ENCODE results near the gene LIPE. TPM values are rescaled to one million over a fixed set of nuclear protein-coding genes. Genes with fewer than 3 reads are reported as not detected.

Gene LIPE
- total and polyA plus RNA-seq, 7 donors, result 5.3 to 27.7 (median 9.3) TPM

- Histone ChIP-seq H3K4me3 (no peak overlapping the region), H3K9me3 (no peaks in the 10 kb centered on the region), H3K27me3 (ENCODE audit: insufficient read depth in 3 of 3, low read length in 2 of 3) (peaks cover 0 to 2% (median 0%) of the 10 kb centered on the region in 3 donors), H3K4me1 (peaks cover 6% of the 10 kb centered on the region), H3K36me3 (ENCODE audit: insufficient read depth in 1 of 2, low read depth in 1 of 2) (no peaks in the 10 kb centered on the region), H3K27ac (no peak overlapping the region)
- no peak for DNase-seq
- no peak for ATAC-seq
- intact Hi-C loops (cut with DNase I), result no loop called here
- WGBS, 3 donors, result 68 to 75% (median 72%) methylated on average over 2 of the region's 2 CpGs
- TF ChIP-seq, protein P1, sequence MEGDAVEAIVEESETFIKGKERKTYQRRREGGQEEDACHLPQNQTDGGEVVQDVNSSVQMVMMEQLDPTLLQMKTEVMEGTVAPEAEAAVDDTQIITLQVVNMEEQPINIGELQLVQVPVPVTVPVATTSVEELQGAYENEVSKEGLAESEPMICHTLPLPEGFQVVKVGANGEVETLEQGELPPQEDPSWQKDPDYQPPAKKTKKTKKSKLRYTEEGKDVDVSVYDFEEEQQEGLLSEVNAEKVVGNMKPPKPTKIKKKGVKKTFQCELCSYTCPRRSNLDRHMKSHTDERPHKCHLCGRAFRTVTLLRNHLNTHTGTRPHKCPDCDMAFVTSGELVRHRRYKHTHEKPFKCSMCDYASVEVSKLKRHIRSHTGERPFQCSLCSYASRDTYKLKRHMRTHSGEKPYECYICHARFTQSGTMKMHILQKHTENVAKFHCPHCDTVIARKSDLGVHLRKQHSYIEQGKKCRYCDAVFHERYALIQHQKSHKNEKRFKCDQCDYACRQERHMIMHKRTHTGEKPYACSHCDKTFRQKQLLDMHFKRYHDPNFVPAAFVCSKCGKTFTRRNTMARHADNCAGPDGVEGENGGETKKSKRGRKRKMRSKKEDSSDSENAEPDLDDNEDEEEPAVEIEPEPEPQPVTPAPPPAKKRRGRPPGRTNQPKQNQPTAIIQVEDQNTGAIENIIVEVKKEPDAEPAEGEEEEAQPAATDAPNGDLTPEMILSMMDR (IDR thresholded peaks at IDR 0.05), result no peak
Measured at GRCh38 chr19:42441049-42441445, 13.9 kb upstream of the LIPE start.

GRCh38 chr19:42440357-42441048, 13.3 kb upstream of the LIPE start:
- Histone ChIP-seq H3K4me1 (peaks cover 6% of the 10 kb centered on the region), H3K4me3 (no peak overlapping the region), H3K27me3 (ENCODE audit: insufficient read depth in 3 of 3, low read length in 2 of 3) (peaks cover 0 to 2% (median 0%) of the 10 kb centered on the region in 3 donors), H3K36me3 (ENCODE audit: insufficient read depth in 1 of 2, low read depth in 1 of 2) (no peaks in the 10 kb centered on the region), H3K9me3 (no peaks in the 10 kb centered on the region), H3K27ac (no peak overlapping the region)
- intact Hi-C loops (cut with DNase I), result no loop called here
- WGBS, 3 donors, result 27 to 30% (median 28%) methylated on average over 16 of the region's 16 CpGs
- DNase-seq, result peak; percentile 80 to 85
- TF ChIP-seq, protein P1 (IDR thresholded peaks at IDR 0.05), result peak; percentile 84
- ATAC-seq, result peak; percentile 52 to 76 (median 70)

DNA sequence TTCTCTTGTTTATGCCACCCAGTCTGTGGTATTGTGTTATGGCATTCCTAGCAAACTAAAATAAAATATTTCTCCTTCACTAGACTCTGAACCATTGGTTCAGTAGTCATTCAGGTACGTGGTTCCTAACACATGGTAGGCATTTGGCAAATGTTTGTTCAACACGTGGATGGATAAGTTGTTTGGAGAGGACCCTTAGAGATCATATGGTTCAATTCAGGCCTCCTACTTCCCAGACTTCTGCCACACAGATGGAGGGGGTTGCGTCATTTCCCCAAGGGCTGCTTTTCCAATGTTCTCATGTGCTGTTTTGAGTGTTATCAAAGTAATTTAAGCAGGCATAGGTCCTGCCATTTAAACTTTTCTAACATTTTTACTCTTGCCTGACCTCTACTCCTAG, 8.8 kb upstream of the LIPE start:
- H3K4me1 ChIP-seq, result peaks cover 6% of the 10 kb centered on the region
- intact Hi-C loops (cut with DNase I), result loop anchor here in 1 of 2 donors (10.0 kb wide), 1 partner anchor 301 kb away; the partner anchor contains the start of gene POU2F2

GRCh38 chr19:42435316-42435715, 8.1 kb upstream of the LIPE start:
- Histone ChIP-seq H3K36me3 (ENCODE audit: insufficient read depth in 1 of 2, low read depth in 1 of 2) (no peaks in the 10 kb centered on the region), H3K27me3 (ENCODE audit: insufficient read depth in 3 of 3, low read length in 2 of 3) (no peaks in the 10 kb centered on the region), H3K27ac (no peak overlapping the region), H3K4me3 (no peak overlapping the region), H3K9me3 (no peaks in the 10 kb centered on the region), H3K4me1 (peaks cover 3% of the 10 kb centered on the region)
- intact Hi-C loops (cut with DNase I), result loop anchor here in 1 of 2 donors (10.0 kb wide), 1 partner anchor 301 kb away; the partner anchor contains the start of gene POU2F2
- TF ChIP-seq, protein P1 (IDR thresholded peaks at IDR 0.05), result no peak
- no peak for ATAC-seq
- no peak for DNase-seq
- 91 to 93% (median 93%) methylated on average over 6 of the region's 6 CpGs for WGBS, 3 donors

More for the DNA sequence above, 8.8 kb upstream of the LIPE start:
- no peak for DNase-seq
- Histone ChIP-seq H3K27ac (no peak overlapping the region), H3K27me3 (ENCODE audit: insufficient read depth in 3 of 3, low read length in 2 of 3) (no peaks in the 10 kb centered on the region), H3K9me3 (no peaks in the 10 kb centered on the region), H3K36me3 (ENCODE audit: insufficient read depth in 1 of 2, low read depth in 1 of 2) (no peaks in the 10 kb centered on the region), H3K4me3 (no peak overlapping the region)
- TF ChIP-seq, protein P1 (IDR thresholded peaks at IDR 0.05), result no peak
- no peak for ATAC-seq
- WGBS, 3 donors, result 60 to 64% (median 64%) methylated on average over 3 of the region's 3 CpGs

Measured in psoas muscle (tissue), 8 donors.